PC-3 (cell line): ENCODE measurements around the gene CGB8. TPM values are rescaled to one million over a fixed set of nuclear protein-coding genes. Genes with fewer than 3 reads are reported as not detected.

ENCODE experiments used
- ATAC-seq: fragments of 200-7000 bp; cut with Tn5 transposase; 2 replicates; pipeline ENCODE4 v1.9.1; 2020; ENCODE audit warnings: mild to moderate bottlenecking, moderate library complexity
- BruUV-seq: library from RNA; stranded (reverse); fragments of 400-500 nt; replicated peaks from 2 replicates; lab custom pipeline; 2021; lab: Mats Ljungman, UMichigan
- CTCF ChIA-PET: fragments of 300-600 bp; sonication (Branson Sonifier 250); formaldehyde crosslinking; loops from one replicate; lab custom pipeline; 2022; ENCODE audit warnings: antibody characterized with exemption; lab: Charles Lee
- POLR2A ChIA-PET: fragments of 300-600 bp; sonication (Branson Sonifier 250); formaldehyde crosslinking; loops from one replicate; lab custom pipeline; 2022; ENCODE audit warnings: antibody characterized with exemption; ENCODE audit not compliant: unreplicated experiment; lab: Charles Lee
- DNase-seq: peaks from one replicate; pipeline ENCODE4 v3.0.0-alpha.2; 2015
- H2AFZ ChIP-seq: fragments of 300-600 bp; sonication (generic); 2 replicates; pipeline ENCODE4 v1.6.0; 2016; ENCODE audit warnings: antibody characterized with exemption, low read length
- H3F3A ChIP-seq: fragments of 300-600 bp; sonication (generic); one replicate; pipeline ENCODE4 v1.6.0; 2017; ENCODE audit warnings: antibody characterized with exemption, low read length, control low read depth, mild to moderate bottlenecking; ENCODE audit not compliant: unreplicated experiment
- H3K27ac ChIP-seq: fragments of 300-600 bp; sonication (generic); 2 replicates; pipeline ENCODE4 v1.5.1; 2016; ENCODE audit warnings: mild to moderate bottlenecking, low read length
- H3K27me3 ChIP-seq: fragments of 300-600 bp; sonication (generic); 2 replicates; pipeline ENCODE4 v1.6.1; 2016; ENCODE audit warnings: low read length, mixed read lengths
- H3K36me3 ChIP-seq: fragments of 300-600 bp; sonication (generic); 2 replicates; pipeline ENCODE4 v1.6.1; 2016; ENCODE audit warnings: low read depth, mixed run types, low read length, mixed read lengths
- H3K4me1 ChIP-seq: fragments of 300-600 bp; sonication (generic); 2 replicates; pipeline ENCODE4 v1.5.1; 2016; ENCODE audit warnings: low read length; ENCODE audit not compliant: insufficient read depth
- H3K4me2 ChIP-seq: fragments of 300-600 bp; sonication (generic); 2 replicates; pipeline ENCODE4 v1.6.0; 2016; ENCODE audit warnings: low read length
- H3K4me3 ChIP-seq: fragments of 300-600 bp; sonication (generic); 2 replicates; pipeline ENCODE4 v1.5.1; 2016; ENCODE audit warnings: mild to moderate bottlenecking, low read length, mixed read lengths
- H3K79me2 ChIP-seq: fragments of 300-600 bp; sonication (generic); 2 replicates; pipeline ENCODE4 v1.6.1; 2017; ENCODE audit warnings: low read length, mixed read lengths
- H3K9ac ChIP-seq: fragments of 300-600 bp; sonication (generic); 2 replicates; pipeline ENCODE4 v1.6.0; 2016; ENCODE audit warnings: mild to moderate bottlenecking, low read length
- H3K9me2 ChIP-seq: fragments of 300-600 bp; sonication (generic); replicated peaks from 2 replicates; pipeline ENCODE4 v1.6.1; 2016; ENCODE audit warnings: mixed run types, low read length, mixed read lengths
- H3K9me3 ChIP-seq: fragments of 300-600 bp; sonication (generic); 2 replicates; pipeline ENCODE4 v1.6.1; 2016; ENCODE audit warnings: low read length, mixed read lengths
- H4K20me1 ChIP-seq: fragments of 300-600 bp; sonication (generic); 2 replicates; pipeline ENCODE4 v1.6.1; 2016; ENCODE audit warnings: low read length, mixed read lengths
- EZH2 ChIP-seq: fragments of 300-600 bp; sonication (generic); IDR thresholded peaks from one replicate; pipeline ENCODE4 v1.6.1; 2017; ENCODE audit warnings: antibody characterized with exemption, mild to moderate bottlenecking, low read length; ENCODE audit not compliant: unreplicated experiment
- EZH2phosphoT487 ChIP-seq: fragments of 300-600 bp; sonication (generic); IDR thresholded peaks from 2 replicates; pipeline ENCODE4 v1.6.1; 2018; ENCODE audit warnings: mild to moderate bottlenecking, antibody characterized with exemption, low read length, borderline replicate concordance
- intact Hi-C: fragments of 100-400 bp; cut with micrococcal nuclease; formaldehyde crosslinking; loops from 2 replicates; pipeline ENCODE4 v1.9.0; 2023
- total RNA-seq: library from RNA; depleted of rRNA; stranded (reverse); fragments of >200 nt; gene quantifications from 2 replicates; pipeline ENCODE4 v1.2.3, GENCODE V29; 2014
- TF ChIP-seq, protein P1 (sequence below): fragments of 300-600 bp; sonication (generic); conservative IDR thresholded peaks from 2 replicates; pipeline ENCODE4 v1.5.1; 2017; ENCODE audit warnings: antibody characterized with exemption, low read depth, mild to moderate bottlenecking, low read length

Gene CGB8
- total RNA-seq, 1 experiment from 2014 or later = 1.2 TPM

DNA sequence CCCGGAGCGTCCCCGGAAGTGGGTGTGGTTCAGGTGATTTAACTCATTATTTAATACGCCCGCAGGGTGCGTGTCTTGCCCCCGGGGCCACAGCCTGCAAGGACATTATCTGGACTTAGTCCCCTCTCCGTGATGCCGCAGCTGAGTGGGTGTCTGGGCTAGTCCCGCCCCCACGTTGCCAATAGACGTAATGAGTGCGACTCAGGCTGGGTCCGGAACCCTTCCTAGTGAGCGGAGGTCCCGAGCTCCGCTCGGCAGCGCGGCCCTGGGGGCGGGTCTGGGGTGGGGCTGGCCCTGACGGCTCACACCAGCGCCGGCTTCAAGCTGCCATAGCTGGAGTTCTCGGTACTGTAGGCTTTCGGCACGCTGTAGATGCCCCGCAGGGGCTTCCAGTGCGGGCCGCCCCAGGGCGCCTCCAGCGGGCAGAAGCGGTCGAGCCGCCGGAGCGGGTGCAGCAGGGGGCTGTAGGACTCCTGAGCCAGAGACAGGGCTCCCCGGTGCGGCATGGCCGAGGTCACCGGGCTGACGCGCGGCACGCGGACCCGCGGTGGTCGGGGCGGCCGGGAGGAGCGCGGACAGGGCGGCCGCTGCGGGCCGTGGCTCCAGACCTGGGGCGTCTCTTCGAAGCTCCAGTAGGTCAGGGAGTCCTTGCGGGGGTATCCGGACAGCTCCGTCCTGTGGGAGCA lies 31.1 kb downstream of the CGB8 start:
- ChIA-PET POLR2A (interaction anchor here (0.5 to 0.6 kb wide), 3 partner anchors 25 to 107 kb away, joined by 3 to 7 read pairs (median 3); no protein-coding TSS in a partner anchor), CTCF (interaction anchor here (0.5 to 1.1 kb wide), 4 partner anchors 24 to 146 kb away, joined by 3 to 9 read pairs (median 4); partner anchors contain the start of genes GYS1 and RUVBL2)
- Histone ChIP-seq H3K4me3 (peak overlapping the region; percentile 60), H3K79me2 (no peaks in the 10 kb centered on the region), H3K9ac (peak overlapping the region; percentile 35), H3K27me3 (no peaks in the 10 kb centered on the region), H2AFZ (peak overlapping the region; percentile 46), H3K36me3 (no peaks in the 10 kb centered on the region), H3K4me1 (peaks cover 10% of the 10 kb centered on the region; the same call in 1 of the 2 replicates), H3K9me3 (no peaks in the 10 kb centered on the region), H3F3A (no peaks in the 10 kb centered on the region), H3K9me2 (no peaks in the 10 kb centered on the region), H3K4me2 (peak overlapping the region; percentile 77), H4K20me1 (no peaks in the 10 kb centered on the region), H3K27ac (no peak overlapping the region)
- BruUV-seq = no TSS peak
- no peak for TF ChIP-seq EZH2
- TF ChIP-seq, protein P1, sequence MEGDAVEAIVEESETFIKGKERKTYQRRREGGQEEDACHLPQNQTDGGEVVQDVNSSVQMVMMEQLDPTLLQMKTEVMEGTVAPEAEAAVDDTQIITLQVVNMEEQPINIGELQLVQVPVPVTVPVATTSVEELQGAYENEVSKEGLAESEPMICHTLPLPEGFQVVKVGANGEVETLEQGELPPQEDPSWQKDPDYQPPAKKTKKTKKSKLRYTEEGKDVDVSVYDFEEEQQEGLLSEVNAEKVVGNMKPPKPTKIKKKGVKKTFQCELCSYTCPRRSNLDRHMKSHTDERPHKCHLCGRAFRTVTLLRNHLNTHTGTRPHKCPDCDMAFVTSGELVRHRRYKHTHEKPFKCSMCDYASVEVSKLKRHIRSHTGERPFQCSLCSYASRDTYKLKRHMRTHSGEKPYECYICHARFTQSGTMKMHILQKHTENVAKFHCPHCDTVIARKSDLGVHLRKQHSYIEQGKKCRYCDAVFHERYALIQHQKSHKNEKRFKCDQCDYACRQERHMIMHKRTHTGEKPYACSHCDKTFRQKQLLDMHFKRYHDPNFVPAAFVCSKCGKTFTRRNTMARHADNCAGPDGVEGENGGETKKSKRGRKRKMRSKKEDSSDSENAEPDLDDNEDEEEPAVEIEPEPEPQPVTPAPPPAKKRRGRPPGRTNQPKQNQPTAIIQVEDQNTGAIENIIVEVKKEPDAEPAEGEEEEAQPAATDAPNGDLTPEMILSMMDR = 0 out of 2 replicates have a peak, but pooled peaks have one; percentile 27
- intact Hi-C loops = no loop called here
- DNase-seq (peak; percentile 59), ATAC-seq (peak; percentile 74)

DNA sequence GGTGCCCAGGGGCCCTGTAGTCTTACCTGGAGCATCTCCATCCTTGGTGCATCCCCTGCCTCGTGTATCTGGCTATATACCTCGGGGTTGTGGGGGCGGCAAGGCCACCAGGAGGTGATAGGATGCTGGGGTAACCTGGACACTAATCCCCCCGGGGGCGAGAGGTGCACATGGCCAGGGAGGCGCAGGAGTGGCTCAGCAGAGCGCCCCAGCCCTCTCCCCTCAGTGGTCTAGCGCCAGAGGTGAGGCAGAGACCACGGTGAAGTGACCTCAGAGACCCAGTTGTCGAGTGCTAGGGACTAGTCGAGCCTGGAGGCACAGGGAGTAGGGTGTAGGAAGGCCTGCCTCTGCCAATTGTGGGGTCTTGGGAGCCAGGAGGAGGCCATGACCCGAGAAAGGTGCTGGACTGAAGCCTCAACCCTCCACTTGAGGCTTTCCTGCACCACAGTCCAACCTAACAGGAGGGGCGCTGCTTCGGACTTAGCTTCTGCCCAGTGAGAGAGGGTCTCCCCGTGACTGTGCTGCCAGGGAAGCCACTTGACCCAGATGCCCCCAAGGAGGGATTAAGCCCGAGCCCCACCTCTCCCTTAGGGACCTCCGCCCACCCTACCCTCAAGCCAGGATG lies 31.8 kb downstream of the CGB8 start, which contains the start of gene LHB:
TSS of gene LHB (minus strand) at position 51 of the 625 bp plus-strand sequence. CDS start at position 41, 10 bp downstream.
- POLR2A ChIA-PET = interaction anchor here (0.6 kb wide), 1 partner anchor 24 kb away, joined by 7 read pairs; no protein-coding TSS in a partner anchor
- Histone ChIP-seq H3K4me2 (peak within 1 kb of the TSS; percentile 77), H3K4me1 (peaks cover 10% of the 10 kb centered on the region; the same call in 1 of the 2 replicates), H3K36me3 (no peaks in the 10 kb centered on the region), H3K79me2 (no peaks in the 10 kb centered on the region), H3K27me3 (no peaks in the 10 kb centered on the region), H3F3A (no peaks in the 10 kb centered on the region), H2AFZ (peak within 1 kb of the TSS; percentile 46), H3K27ac (no peak within 1 kb of the TSS), H3K9ac (peak within 1 kb of the TSS; percentile 35), H4K20me1 (no peaks in the 10 kb centered on the region), H3K9me2 (no peaks in the 10 kb centered on the region), H3K4me3 (peak within 1 kb of the TSS; percentile 60), H3K9me3 (no peaks in the 10 kb centered on the region)
- TSS peak; percentile 28 for BruUV-seq
- DNase-seq (no peak), ATAC-seq (peak; percentile 3)
- TF ChIP-seq EZH2phosphoT487 = no peak
- TF ChIP-seq, protein P1 = no peak
- no peak for TF ChIP-seq EZH2
- intact Hi-C loops = no loop called here
- CTCF ChIA-PET = interaction anchor here (0.5 to 1.1 kb wide), 4 partner anchors 24 to 145 kb away, joined by 3 to 9 read pairs (median 4); partner anchors contain the start of genes GYS1 and RUVBL2
